Central memory CD8-positive, alpha-beta T cell (primary cell): Measurements from ENCODE around the gene NBR1.
"Not testable (repeated sequence)": the region's sequence is repeated elsewhere in the genome, so short reads cannot be mapped to it uniquely, and the experiment has no call there.

Experiments
- ATAC-seq: fragments of 150-1000 bp; cut with Tn5 transposase; replicated peaks from 2 replicates; pipeline ENCODE4 v1.10.0; 2022; ENCODE audit warnings: mild to moderate bottlenecking, moderate FRiP score, moderate number of reproducible peaks; ENCODE audit not compliant: poor library complexity, severe bottlenecking; ENCODE audit errors: extremely low read depth
- DNase-seq, 2 donors: peaks; one replicate each; pipeline ENCODE4 v3.0.0; 2021; ENCODE audit warnings: low spot score in 2 of 2
- H3K27ac Mint-ChIP-seq: one replicate; pipeline ENCODE4 v1.8.0; 2022; ENCODE audit warnings: low read depth, mild to moderate bottlenecking, moderate library complexity, mixed read lengths
- H3K27me3 Mint-ChIP-seq: one replicate; pipeline ENCODE4 v1.8.0; 2022; ENCODE audit warnings: mixed read lengths
- H3K36me3 Mint-ChIP-seq: one replicate; pipeline ENCODE4 v1.8.0; 2022; ENCODE audit warnings: mild to moderate bottlenecking, moderate library complexity, mixed read lengths; ENCODE audit not compliant: insufficient read depth
- H3K4me1 Mint-ChIP-seq: one replicate; pipeline ENCODE4 v1.8.0; 2022; ENCODE audit warnings: mixed read lengths
- H3K4me3 Mint-ChIP-seq: one replicate; pipeline ENCODE4 v1.8.0; 2022; ENCODE audit warnings: mild to moderate bottlenecking, moderate library complexity, mixed read lengths
- H3K9me3 Mint-ChIP-seq: one replicate; pipeline ENCODE4 v1.8.0; 2022; ENCODE audit warnings: mixed read lengths

The NBR1 gene

GRCh38 chr17:43136574-43136973, 34.4 kb upstream of the NBR1 start:
- H3K27me3 Mint-ChIP-seq, H3K4me1 Mint-ChIP-seq, H3K9me3 Mint-ChIP-seq, DNase-seq, ATAC-seq, H3K4me3 Mint-ChIP-seq, H3K27ac Mint-ChIP-seq: not testable (repeated sequence)
- H3K36me3 Mint-ChIP-seq = peaks cover 17% of the 10 kb centered on the region

DNA sequence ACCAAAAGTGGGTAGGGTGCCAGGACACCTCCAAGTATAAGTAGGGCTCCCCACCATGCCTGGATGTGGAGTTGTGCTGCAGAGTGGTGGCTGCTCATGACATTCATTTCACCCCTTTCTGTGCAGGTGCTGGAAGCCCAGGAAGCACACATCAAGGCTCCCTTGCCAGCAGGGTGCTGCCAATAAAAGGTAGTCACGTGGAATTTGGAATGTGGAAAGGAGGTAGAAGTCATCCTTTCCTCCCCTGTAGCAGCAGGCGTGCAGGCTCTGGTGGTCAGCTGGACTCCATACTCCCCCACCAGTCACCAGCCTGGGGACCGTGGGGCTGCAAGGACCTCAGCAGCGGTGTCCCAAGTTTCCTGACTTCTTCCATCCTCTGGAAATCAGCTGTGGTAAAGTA, 32.5 kb upstream of the NBR1 start:
- peaks cover 10% of the 10 kb centered on the region for H3K36me3 Mint-ChIP-seq
- not testable (repeated sequence) for H3K9me3 Mint-ChIP-seq, DNase-seq, H3K27ac Mint-ChIP-seq, H3K4me3 Mint-ChIP-seq, ATAC-seq, H3K4me1 Mint-ChIP-seq, H3K27me3 Mint-ChIP-seq

- no peaks in the 10 kb centered on the region for H3K4me1 Mint-ChIP-seq
- no peak for DNase-seq
- no peaks in the 10 kb centered on the region for H3K9me3 Mint-ChIP-seq
- H3K4me3 Mint-ChIP-seq = no peak overlapping the region
- no peaks in the 10 kb centered on the region for H3K27me3 Mint-ChIP-seq
- ATAC-seq = no peak
- H3K36me3 Mint-ChIP-seq = peaks cover 8% of the 10 kb centered on the region
- H3K27ac Mint-ChIP-seq = no peak overlapping the region
Observed at GRCh38 chr17:43140396-43141332, 30.4 kb upstream of the NBR1 start.

DNA sequence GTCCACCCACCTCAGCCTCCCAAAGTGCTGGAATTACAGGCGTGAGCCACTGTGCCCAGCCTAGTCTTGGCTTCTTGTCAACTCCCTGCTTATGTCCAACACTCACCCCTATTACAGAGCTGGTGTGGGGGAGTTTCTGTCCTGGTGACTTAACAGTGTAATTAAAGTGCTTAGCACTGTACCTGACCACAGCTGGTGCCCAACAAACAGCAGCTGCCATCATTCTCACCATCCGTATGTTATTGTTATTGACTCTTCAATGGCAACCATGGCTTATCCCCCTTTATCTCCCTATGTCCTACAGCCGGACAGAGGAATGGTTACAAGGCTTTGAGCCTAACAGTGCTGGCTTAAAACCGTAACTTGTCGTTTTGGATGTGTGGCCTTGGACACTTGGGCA, 28.9 kb upstream of the NBR1 start:
- Mint-ChIP-seq H3K27me3 (no peaks in the 10 kb centered on the region), H3K27ac (no peak overlapping the region), H3K4me1 (no peaks in the 10 kb centered on the region)

DNA sequence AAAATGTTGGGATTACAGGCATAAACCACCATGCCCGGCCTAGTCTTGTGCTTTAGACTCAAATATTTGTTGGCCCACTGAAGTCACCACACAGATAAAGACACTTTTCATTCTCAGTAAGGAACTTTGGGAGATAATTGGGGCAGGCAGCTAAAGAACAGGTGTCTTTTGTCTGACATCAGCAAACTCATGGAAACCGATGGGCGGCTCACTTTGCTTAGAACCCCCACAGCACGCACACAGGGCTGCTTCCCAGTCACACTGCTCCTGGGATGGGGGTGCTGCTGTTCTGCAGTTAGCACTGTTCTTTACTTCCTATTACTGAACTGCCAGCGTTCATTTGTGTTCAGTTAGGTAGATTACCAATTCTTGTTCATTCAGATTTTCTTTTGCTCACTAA, 27.8 kb upstream of the NBR1 start:
- no peak for DNase-seq
- no peak overlapping the region for H3K27ac Mint-ChIP-seq

More for the DNA sequence above, 28.9 kb upstream of the NBR1 start:
- peaks cover 8% of the 10 kb centered on the region for H3K36me3 Mint-ChIP-seq
- no peak for ATAC-seq
- H3K4me3 Mint-ChIP-seq = no peak overlapping the region
- no peak for DNase-seq
- H3K9me3 Mint-ChIP-seq = no peaks in the 10 kb centered on the region

GRCh38 chr17:43146649-43147048, 24.4 kb upstream of the NBR1 start:
- Mint-ChIP-seq H3K4me3 (no peak overlapping the region), H3K9me3 (no peaks in the 10 kb centered on the region), H3K27ac (no peak overlapping the region), H3K4me1 (no peaks in the 10 kb centered on the region), H3K36me3 (peaks cover 5% of the 10 kb centered on the region), H3K27me3 (no peaks in the 10 kb centered on the region)
- no peak for DNase-seq
- no peak for ATAC-seq

More for the DNA sequence above, 27.8 kb upstream of the NBR1 start:
- no peak for ATAC-seq
- Mint-ChIP-seq H3K4me3 (no peak overlapping the region), H3K27me3 (no peaks in the 10 kb centered on the region), H3K36me3 (peaks cover 8% of the 10 kb centered on the region), H3K4me1 (no peaks in the 10 kb centered on the region), H3K9me3 (no peaks in the 10 kb centered on the region)

- ATAC-seq (no peak), DNase-seq (no peak)
- no peak overlapping the region for H3K27ac Mint-ChIP-seq
- no peak overlapping the region for H3K4me3 Mint-ChIP-seq
- no peaks in the 10 kb centered on the region for H3K9me3 Mint-ChIP-seq
- peaks cover 3% of the 10 kb centered on the region for H3K36me3 Mint-ChIP-seq
- no peaks in the 10 kb centered on the region for H3K4me1 Mint-ChIP-seq
- H3K27me3 Mint-ChIP-seq = no peaks in the 10 kb centered on the region
Observed at GRCh38 chr17:43151880-43152456, 19.0 kb upstream of the NBR1 start.

- not testable (repeated sequence) for DNase-seq, H3K27ac Mint-ChIP-seq, ATAC-seq, H3K36me3 Mint-ChIP-seq, H3K4me3 Mint-ChIP-seq, H3K27me3 Mint-ChIP-seq, H3K9me3 Mint-ChIP-seq, H3K4me1 Mint-ChIP-seq
Observed at GRCh38 chr17:43153197-43153835, 17.7 kb upstream of the NBR1 start.

GRCh38 chr17:43155666-43156065, 15.3 kb upstream of the NBR1 start:
- no peak for DNase-seq
- no peaks in the 10 kb centered on the region for H3K4me1 Mint-ChIP-seq
- H3K4me3 Mint-ChIP-seq = no peak overlapping the region
- H3K27me3 Mint-ChIP-seq = no peaks in the 10 kb centered on the region
- H3K36me3 Mint-ChIP-seq = peaks cover 8% of the 10 kb centered on the region
- no peak overlapping the region for H3K27ac Mint-ChIP-seq
- no peaks in the 10 kb centered on the region for H3K9me3 Mint-ChIP-seq
- no peak for ATAC-seq

DNA sequence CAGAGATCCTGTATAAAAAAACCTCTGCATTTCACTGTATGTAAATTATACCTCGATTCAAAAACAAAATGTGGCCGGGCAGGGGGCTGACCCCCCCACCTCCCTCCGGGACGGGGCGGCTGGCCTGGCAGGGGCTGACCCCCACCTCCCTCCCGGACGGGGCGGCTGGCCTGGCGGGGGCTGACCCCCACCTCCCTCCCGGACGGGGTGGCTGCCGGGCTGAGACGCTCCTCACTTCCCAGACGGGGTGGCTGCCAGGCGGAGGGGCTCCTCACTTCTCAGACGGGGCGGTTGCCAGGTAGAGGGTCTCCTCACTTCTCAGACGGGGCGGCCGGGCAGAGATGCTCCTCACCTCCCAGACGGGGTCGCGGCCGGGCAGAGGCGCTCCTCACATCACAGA, 11.8 kb upstream of the NBR1 start:
- H3K9me3 Mint-ChIP-seq, H3K27me3 Mint-ChIP-seq, DNase-seq, H3K4me1 Mint-ChIP-seq, H3K4me3 Mint-ChIP-seq, ATAC-seq, H3K27ac Mint-ChIP-seq: not testable (repeated sequence)
- peaks cover 10% of the 10 kb centered on the region for H3K36me3 Mint-ChIP-seq

- H3K9me3 Mint-ChIP-seq, DNase-seq, H3K27me3 Mint-ChIP-seq, ATAC-seq, H3K4me3 Mint-ChIP-seq, H3K27ac Mint-ChIP-seq, H3K36me3 Mint-ChIP-seq, H3K4me1 Mint-ChIP-seq: not testable (repeated sequence)
Observed at GRCh38 chr17:43159957-43160356, 11.1 kb upstream of the NBR1 start.

DNA sequence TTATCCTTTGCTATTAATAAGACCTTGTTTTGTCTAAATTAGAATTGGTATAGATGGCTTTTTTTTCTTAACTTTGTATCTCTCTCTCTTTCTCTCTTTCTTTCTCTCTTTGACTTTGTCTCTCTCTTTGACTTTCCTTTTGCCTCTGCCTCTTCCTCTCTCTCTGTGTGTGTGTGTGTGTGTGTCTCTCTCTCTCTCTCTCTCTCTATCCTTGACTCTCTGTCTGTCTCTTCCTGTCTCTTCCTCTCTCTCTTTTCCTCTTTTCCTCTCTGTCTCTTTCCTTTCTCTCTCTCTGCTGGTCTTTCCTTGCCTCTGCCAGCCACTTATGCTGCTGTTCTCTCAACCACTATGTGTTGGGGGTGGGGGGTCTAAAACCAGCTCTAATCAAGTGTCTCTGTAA, 5.0 kb upstream of the NBR1 start:
- H3K9me3 Mint-ChIP-seq, H3K4me1 Mint-ChIP-seq, H3K4me3 Mint-ChIP-seq, ATAC-seq, H3K36me3 Mint-ChIP-seq, DNase-seq, H3K27me3 Mint-ChIP-seq: not testable (repeated sequence)
- H3K27ac Mint-ChIP-seq = peak overlapping the region; percentile 47
